ENCODE results near the gene TMEM240.

Gene TMEM240

GRCh38 chr1:1510912-1511532 is 29.4 kb downstream of the TMEM240 start:
- TF ChIP-seq CREB1 (IDR thresholded peaks at IDR 0.05; ENCODE audit: low read depth) (no peak), YY1 (IDR thresholded peaks at IDR 0.05; ENCODE audit: low read depth) (no peak), TAF1 (IDR thresholded peaks at IDR 0.05; ENCODE audit: low read depth) (no peak), EP300 (IDR thresholded peaks at IDR 0.05; ENCODE audit: borderline replicate concordance) (no peak), FOXM1 (IDR thresholded peaks at IDR 0.05; ENCODE audit: borderline replicate concordance, low read depth) (peak; percentile 82)
- TF ChIP-seq, protein P1, sequence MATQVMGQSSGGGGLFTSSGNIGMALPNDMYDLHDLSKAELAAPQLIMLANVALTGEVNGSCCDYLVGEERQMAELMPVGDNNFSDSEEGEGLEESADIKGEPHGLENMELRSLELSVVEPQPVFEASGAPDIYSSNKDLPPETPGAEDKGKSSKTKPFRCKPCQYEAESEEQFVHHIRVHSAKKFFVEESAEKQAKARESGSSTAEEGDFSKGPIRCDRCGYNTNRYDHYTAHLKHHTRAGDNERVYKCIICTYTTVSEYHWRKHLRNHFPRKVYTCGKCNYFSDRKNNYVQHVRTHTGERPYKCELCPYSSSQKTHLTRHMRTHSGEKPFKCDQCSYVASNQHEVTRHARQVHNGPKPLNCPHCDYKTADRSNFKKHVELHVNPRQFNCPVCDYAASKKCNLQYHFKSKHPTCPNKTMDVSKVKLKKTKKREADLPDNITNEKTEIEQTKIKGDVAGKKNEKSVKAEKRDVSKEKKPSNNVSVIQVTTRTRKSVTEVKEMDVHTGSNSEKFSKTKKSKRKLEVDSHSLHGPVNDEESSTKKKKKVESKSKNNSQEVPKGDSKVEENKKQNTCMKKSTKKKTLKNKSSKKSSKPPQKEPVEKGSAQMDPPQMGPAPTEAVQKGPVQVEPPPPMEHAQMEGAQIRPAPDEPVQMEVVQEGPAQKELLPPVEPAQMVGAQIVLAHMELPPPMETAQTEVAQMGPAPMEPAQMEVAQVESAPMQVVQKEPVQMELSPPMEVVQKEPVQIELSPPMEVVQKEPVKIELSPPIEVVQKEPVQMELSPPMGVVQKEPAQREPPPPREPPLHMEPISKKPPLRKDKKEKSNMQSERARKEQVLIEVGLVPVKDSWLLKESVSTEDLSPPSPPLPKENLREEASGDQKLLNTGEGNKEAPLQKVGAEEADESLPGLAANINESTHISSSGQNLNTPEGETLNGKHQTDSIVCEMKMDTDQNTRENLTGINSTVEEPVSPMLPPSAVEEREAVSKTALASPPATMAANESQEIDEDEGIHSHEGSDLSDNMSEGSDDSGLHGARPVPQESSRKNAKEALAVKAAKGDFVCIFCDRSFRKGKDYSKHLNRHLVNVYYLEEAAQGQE (IDR thresholded peaks at IDR 0.05; ENCODE audit: low read depth) = no peak

GRCh38 chr1:1507305-1507704 is 33.1 kb downstream of the TMEM240 start:
- TF ChIP-seq RAD21 (IDR thresholded peaks at IDR 0.05; ENCODE audit: low read depth) = no peak
- TF ChIP-seq, protein P2, sequence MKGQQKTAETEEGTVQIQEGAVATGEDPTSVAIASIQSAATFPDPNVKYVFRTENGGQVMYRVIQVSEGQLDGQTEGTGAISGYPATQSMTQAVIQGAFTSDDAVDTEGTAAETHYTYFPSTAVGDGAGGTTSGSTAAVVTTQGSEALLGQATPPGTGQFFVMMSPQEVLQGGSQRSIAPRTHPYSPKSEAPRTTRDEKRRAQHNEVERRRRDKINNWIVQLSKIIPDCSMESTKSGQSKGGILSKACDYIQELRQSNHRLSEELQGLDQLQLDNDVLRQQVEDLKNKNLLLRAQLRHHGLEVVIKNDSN (IDR thresholded peaks at IDR 0.05) = no peak
- TF ChIP-seq CEBPB (IDR thresholded peaks at IDR 0.05) = no peak
- TF ChIP-seq EGR1 (IDR thresholded peaks at IDR 0.05) = no peak
- TF ChIP-seq MAX (IDR thresholded peaks at IDR 0.05) = no peak
- TF ChIP-seq TEAD4 (IDR thresholded peaks at IDR 0.05) = no peak
- no peak for TF ChIP-seq CREB1 (IDR thresholded peaks at IDR 0.05; ENCODE audit: low read depth)
- TF ChIP-seq ZBTB7A (IDR thresholded peaks at IDR 0.05; ENCODE audit: low read depth) = no peak

- peak; percentile 11; the same call in 1 of the 2 replicates for TF ChIP-seq RAD21 (IDR thresholded peaks at IDR 0.05; ENCODE audit: low read depth)
These were observed 35.0 kb downstream of the TMEM240 start for GRCh38 chr1:1505366-1505798.

DNA sequence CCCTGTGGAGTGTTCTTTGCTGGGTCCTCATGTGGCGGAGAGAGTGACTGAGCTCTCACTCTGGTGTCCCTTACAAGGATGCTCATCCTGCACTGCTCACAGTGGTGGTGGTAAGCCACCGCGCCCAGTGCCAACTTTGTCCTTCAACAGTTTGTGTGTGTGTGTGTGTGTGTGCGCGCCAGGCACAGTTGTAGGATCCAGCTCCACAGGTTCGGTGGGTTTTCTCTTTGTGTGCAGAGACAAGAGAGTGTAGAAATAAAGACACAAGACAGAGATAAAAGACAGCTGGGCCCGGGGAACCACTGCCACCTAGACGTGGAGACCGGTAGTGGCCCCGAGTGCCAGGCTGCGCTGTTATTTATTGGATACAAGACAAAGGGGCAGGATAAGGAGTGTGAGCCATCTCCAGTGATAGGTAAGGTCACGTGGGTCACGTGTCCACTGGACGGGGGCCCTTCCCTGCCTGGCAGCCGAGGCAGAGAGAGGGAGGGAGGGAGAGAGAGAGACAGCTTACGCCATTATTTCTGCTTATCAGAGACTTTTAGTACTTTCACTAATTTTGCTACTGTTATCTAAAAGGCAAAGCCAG is 35.6 kb downstream of the TMEM240 start:
- TF ChIP-seq RAD21 (IDR thresholded peaks at IDR 0.05; ENCODE audit: low read depth) (peak; percentile 65), TCF12 (IDR thresholded peaks at IDR 0.05; ENCODE audit: low read depth) (peak; percentile 16; the same call in 1 of the 2 replicates)
- TF ChIP-seq, protein P2 (IDR thresholded peaks at IDR 0.05) = peak; percentile 85

- TF ChIP-seq, protein P1 (IDR thresholded peaks at IDR 0.05; ENCODE audit: low read depth) = no peak
- TF ChIP-seq, protein P2 (IDR thresholded peaks at IDR 0.05) = no peak
- no peak for TF ChIP-seq TCF12 (IDR thresholded peaks at IDR 0.05; ENCODE audit: low read depth)
- TF ChIP-seq ZBTB7A (IDR thresholded peaks at IDR 0.05; ENCODE audit: low read depth) = no peak
- TF ChIP-seq EP300 (IDR thresholded peaks at IDR 0.05; ENCODE audit: borderline replicate concordance) = no peak
These were observed 48.8 kb downstream of the TMEM240 start for GRCh38 chr1:1491601-1492000.

DNA sequence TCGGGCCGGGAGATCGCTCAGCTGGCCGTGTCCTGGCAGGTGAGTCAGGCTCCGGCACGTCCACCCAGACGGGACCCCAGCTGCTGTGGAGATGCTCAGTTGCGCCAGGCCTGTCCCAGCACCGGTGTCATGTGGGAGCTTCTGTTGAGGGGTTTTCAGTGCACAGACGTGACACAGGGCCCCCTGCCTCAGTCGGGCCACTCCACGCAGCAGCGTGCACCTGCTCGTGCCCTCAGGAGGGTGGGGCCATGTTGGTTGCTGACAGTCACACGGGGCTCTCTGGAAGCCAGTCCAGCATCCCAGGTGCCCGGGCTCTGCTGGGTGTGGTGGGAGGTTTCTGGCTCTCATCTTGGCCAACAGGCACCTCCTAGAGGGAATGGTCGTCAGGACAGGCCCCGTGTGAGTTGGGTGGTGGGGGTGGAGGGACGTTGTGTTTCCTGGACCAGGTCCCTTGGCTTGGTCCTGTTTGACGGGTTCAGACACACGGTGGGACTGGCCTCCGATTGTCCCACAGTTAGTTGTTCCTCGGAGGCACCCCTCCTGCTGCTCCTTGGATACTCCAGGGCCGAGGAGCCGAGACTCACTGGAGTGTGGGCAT is 49.7 kb downstream of the TMEM240 start:
- TF ChIP-seq NFIC (IDR thresholded peaks at IDR 0.05) (no peak), TAF1 (IDR thresholded peaks at IDR 0.05; ENCODE audit: low read depth) (no peak)

DNA sequence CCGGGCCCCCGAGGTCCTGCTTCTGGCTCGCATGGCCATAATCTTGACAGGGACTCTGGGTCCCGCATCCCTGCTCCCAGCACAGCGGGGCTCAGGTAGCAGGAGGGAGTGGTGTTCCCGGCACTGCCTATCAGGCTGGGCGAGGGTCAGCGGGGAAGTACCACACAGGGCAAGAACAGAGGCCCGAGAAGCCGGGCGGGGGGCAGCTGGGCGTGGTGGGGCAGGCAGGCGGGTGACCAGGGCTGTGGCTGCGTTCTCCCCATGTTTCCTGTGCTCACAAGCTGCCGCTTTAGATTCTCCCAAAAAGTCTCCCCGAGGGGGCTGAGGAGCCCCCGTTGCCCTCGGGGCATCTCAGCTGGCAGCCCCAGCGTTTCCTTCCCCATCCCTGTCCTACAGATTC is 50.6 kb downstream of the TMEM240 start:
- TF ChIP-seq, protein P2 (IDR thresholded peaks at IDR 0.05) = no peak
- TF ChIP-seq TAF1 (IDR thresholded peaks at IDR 0.05; ENCODE audit: low read depth) (no peak), CREB1 (IDR thresholded peaks at IDR 0.05; ENCODE audit: low read depth) (no peak), EP300 (IDR thresholded peaks at IDR 0.05; ENCODE audit: borderline replicate concordance) (no peak), TCF12 (IDR thresholded peaks at IDR 0.05; ENCODE audit: low read depth) (no peak), RAD21 (IDR thresholded peaks at IDR 0.05; ENCODE audit: low read depth) (no peak), TEAD4 (IDR thresholded peaks at IDR 0.05) (no peak), FOXM1 (IDR thresholded peaks at IDR 0.05; ENCODE audit: borderline replicate concordance, low read depth) (no peak), ZBTB7A (IDR thresholded peaks at IDR 0.05; ENCODE audit: low read depth) (no peak), EGR1 (IDR thresholded peaks at IDR 0.05) (no peak), YY1 (IDR thresholded peaks at IDR 0.05; ENCODE audit: low read depth) (no peak), MAX (IDR thresholded peaks at IDR 0.05) (no peak)
